ENCODE results near the gene PROM1.
A peak's percentile ranks its signal among the peaks of the same experiment; 100 is the strongest.

The PROM1 gene

GRCh38 chr4:15964159-15964558, 119.7 kb downstream of the PROM1 start:
- no peak overlapping the region for H3K9ac ChIP-seq (ENCODE audit: low read length)
- H3K4me1 ChIP-seq (ENCODE audit: low read length), result no peaks in the 10 kb centered on the region
- no peak overlapping the region for H3K27ac ChIP-seq (ENCODE audit: low read length)
- no peaks in the 10 kb centered on the region for H3K9me3 ChIP-seq (replicated peaks; ENCODE audit: insufficient read depth, low read length)
- no peak overlapping the region for H3K4me2 ChIP-seq (ENCODE audit: low read depth, low read length)
- H3K4me3 ChIP-seq (ENCODE audit: low read length), result no peak overlapping the region
- no peak overlapping the region for H2AFZ ChIP-seq (ENCODE audit: low read length)
- no peaks in the 10 kb centered on the region for H3K9me2 ChIP-seq (replicated peaks; ENCODE audit: insufficient read depth, low read length)
- H3K27me3 ChIP-seq (replicated peaks; ENCODE audit: insufficient read depth, low read length), result no peaks in the 10 kb centered on the region
- no peak for TF ChIP-seq CTCF (IDR thresholded peaks at IDR 0.05; ENCODE audit: low read length)
- TF ChIP-seq EZH2 (optimal IDR thresholded peaks at IDR 0.05; ENCODE audit: low read depth, low read length), result no peak
- no peak for TF ChIP-seq EZH2phosphoT487 (IDR thresholded peaks at IDR 0.05; ENCODE audit: low read length)
- H3K79me2 ChIP-seq (ENCODE audit: low read length), result no peaks in the 10 kb centered on the region
- DNase-seq, result no peak
- no peaks in the 10 kb centered on the region for H3F3A ChIP-seq (ENCODE audit: insufficient read depth, low read length)
- no peaks in the 10 kb centered on the region for H3K36me3 ChIP-seq (replicated peaks; ENCODE audit: insufficient read depth, low read length)
- no peaks in the 10 kb centered on the region for H4K20me1 ChIP-seq (ENCODE audit: insufficient read depth, low read length)

- Histone ChIP-seq H3K4me3 (ENCODE audit: low read length) (no peak overlapping the region), H3K4me1 (ENCODE audit: low read length) (no peaks in the 10 kb centered on the region), H3K9me3 (replicated peaks; ENCODE audit: insufficient read depth, low read length) (no peaks in the 10 kb centered on the region), H3K9me2 (replicated peaks; ENCODE audit: insufficient read depth, low read length) (no peaks in the 10 kb centered on the region), H3K9ac (ENCODE audit: low read length) (no peak overlapping the region), H3K27ac (ENCODE audit: low read length) (no peak overlapping the region), H3K27me3 (replicated peaks; ENCODE audit: insufficient read depth, low read length) (no peaks in the 10 kb centered on the region), H2AFZ (ENCODE audit: low read length) (no peak overlapping the region), H3K79me2 (ENCODE audit: low read length) (no peaks in the 10 kb centered on the region), H3K4me2 (ENCODE audit: low read depth, low read length) (no peak overlapping the region), H3F3A (ENCODE audit: insufficient read depth, low read length) (no peaks in the 10 kb centered on the region), H3K36me3 (replicated peaks; ENCODE audit: insufficient read depth, low read length) (no peaks in the 10 kb centered on the region), H4K20me1 (ENCODE audit: insufficient read depth, low read length) (no peaks in the 10 kb centered on the region)
- DNase-seq, result no peak
- TF ChIP-seq CTCF (IDR thresholded peaks at IDR 0.05; ENCODE audit: low read length), result no peak
- no peak for TF ChIP-seq EZH2 (optimal IDR thresholded peaks at IDR 0.05; ENCODE audit: low read depth, low read length)
- no peak for TF ChIP-seq EZH2phosphoT487 (IDR thresholded peaks at IDR 0.05; ENCODE audit: low read length)
Observed at GRCh38 chr4:15963576-15963975, 120.2 kb downstream of the PROM1 start.

GRCh38 chr4:15963001-15963451, 120.8 kb downstream of the PROM1 start, which contains the start of gene FGFBP2:
Gene FGFBP2 (minus strand): TSS chr4:15963175. CDS start chr4:15963129, 46 bp downstream.
- H2AFZ ChIP-seq (ENCODE audit: low read length), result no peak within 1 kb of the TSS
- no peak within 1 kb of the TSS for H3K9ac ChIP-seq (ENCODE audit: low read length)
- H4K20me1 ChIP-seq (ENCODE audit: insufficient read depth, low read length), result no peaks in the 10 kb centered on the region
- H3K79me2 ChIP-seq (ENCODE audit: low read length), result no peaks in the 10 kb centered on the region
- TF ChIP-seq EZH2 (optimal IDR thresholded peaks at IDR 0.05; ENCODE audit: low read depth, low read length) (no peak), CTCF (IDR thresholded peaks at IDR 0.05; ENCODE audit: low read length) (peak; percentile 25)
- DNase-seq, result no peak
- H3K4me1 ChIP-seq (ENCODE audit: low read length), result no peaks in the 10 kb centered on the region
- no peak within 1 kb of the TSS for H3K4me3 ChIP-seq (ENCODE audit: low read length)
- H3K9me2 ChIP-seq (replicated peaks; ENCODE audit: insufficient read depth, low read length), result no peaks in the 10 kb centered on the region
- H3K27me3 ChIP-seq (replicated peaks; ENCODE audit: insufficient read depth, low read length), result no peaks in the 10 kb centered on the region
- H3K4me2 ChIP-seq (ENCODE audit: low read depth, low read length), result no peak within 1 kb of the TSS
- no peak within 1 kb of the TSS for H3K27ac ChIP-seq (ENCODE audit: low read length)
- H3K9me3 ChIP-seq (replicated peaks; ENCODE audit: insufficient read depth, low read length), result no peaks in the 10 kb centered on the region
- H3K36me3 ChIP-seq (replicated peaks; ENCODE audit: insufficient read depth, low read length), result no peaks in the 10 kb centered on the region
- H3F3A ChIP-seq (ENCODE audit: insufficient read depth, low read length), result no peaks in the 10 kb centered on the region
